CD4-positive, alpha-beta T cell treated with Interleukin-12 subunit alpha and Interleukin-12 subunit beta, for 1 hour (primary cell): ENCODE results near the gene PTPRE.

ENCODE experiments used
- DNase-seq: peaks from one replicate; pipeline ENCODE4 v3.0.0-alpha.2; 2020

PTPRE gene

GRCh38 chr10:127884501-127884900, 22.4 kb upstream of the PTPRE start:
- DNase-seq = no peak

- no peak for DNase-seq
These were observed 20.4 kb upstream of the PTPRE start for GRCh38 chr10:127886371-127887051.

GRCh38 chr10:127887541-127888415, 19.1 kb upstream of the PTPRE start:
- DNase-seq = no peak

GRCh38 chr10:127888521-127889312, 18.2 kb upstream of the PTPRE start:
- no peak for DNase-seq

GRCh38 chr10:127889605-127890195, 17.2 kb upstream of the PTPRE start:
- DNase-seq = no peak

GRCh38 chr10:127890216-127890615, 16.7 kb upstream of the PTPRE start:
- no peak for DNase-seq

- DNase-seq = no peak
These were observed 16.0 kb upstream of the PTPRE start for GRCh38 chr10:127890832-127891334.

- DNase-seq = no peak
These were observed 14.2 kb upstream of the PTPRE start, which contains the start of gene CLRN3 for GRCh38 chr10:127892743-127893142. TSS of gene CLRN3 (minus strand) at chr10:127892941. CDS start at chr10:127892784, 157 bp downstream.

GRCh38 chr10:127894146-127894545, 12.8 kb upstream of the PTPRE start:
- DNase-seq = no peak

GRCh38 chr10:127896590-127896989, 10.3 kb upstream of the PTPRE start:
- no peak for DNase-seq

GRCh38 chr10:127897177-127897576, 9.7 kb upstream of the PTPRE start:
- no peak for DNase-seq

GRCh38 chr10:127899766-127900387, 7.0 kb upstream of the PTPRE start:
- no peak for DNase-seq

GRCh38 chr10:127903789-127904188, 3.1 kb upstream of the PTPRE start:
- DNase-seq = no peak

GRCh38 chr10:127904311-127905000, 2.4 kb upstream of the PTPRE start:
- no peak for DNase-seq

GRCh38 chr10:127905001-127905847, 1.7 kb upstream of the PTPRE start:
- DNase-seq = no peak

- DNase-seq = no peak
These were observed 1.0 kb upstream of the PTPRE start for GRCh38 chr10:127905848-127906261.

GRCh38 chr10:127907411-127908105, 655 bp downstream of the PTPRE start:
- no peak for DNase-seq

- no peak for DNase-seq
These were observed 1.4 kb downstream of the PTPRE start for GRCh38 chr10:127908106-127908958.

- DNase-seq = no peak
These were observed 2.0 kb downstream of the PTPRE start for GRCh38 chr10:127908959-127909267.
